ENCODE results near the gene ZNF532. TPM values are rescaled to one million over a fixed set of nuclear protein-coding genes. Genes with fewer than 3 reads are reported as not detected.

ZNF532 gene
- total RNA-seq, 1 donor from 2014 or later = 207 TPM

DNA sequence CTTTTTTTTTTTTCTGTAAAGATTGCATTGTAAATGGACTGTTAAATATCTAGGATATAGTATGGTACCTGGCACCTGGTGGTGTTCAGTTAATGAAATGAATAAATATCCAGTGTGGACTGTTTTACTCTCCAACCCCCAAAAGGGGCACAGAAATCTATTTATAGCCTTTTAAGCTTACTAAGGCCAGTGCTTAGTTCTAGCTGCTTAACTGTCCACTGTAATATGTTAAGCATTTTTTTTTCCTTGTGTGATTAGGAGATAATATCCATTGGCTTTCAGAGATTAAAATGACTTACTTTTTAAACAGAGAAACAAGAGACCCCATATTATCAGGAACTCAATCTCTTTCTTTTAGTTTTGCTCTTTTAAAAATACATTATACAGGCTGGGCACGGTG lies 84.4 kb downstream of the ZNF532 start:
- DNase-seq = no peak

- DNase-seq = no peak
Observed at GRCh38 chr18:58951986-58952702, 87.5 kb downstream of the ZNF532 start.

GRCh38 chr18:58952858-58953257 lies 88.2 kb downstream of the ZNF532 start:
- no peak for DNase-seq

GRCh38 chr18:58953627-58954026 lies 89.0 kb downstream of the ZNF532 start:
- DNase-seq = no peak

- no peak for DNase-seq
Observed at GRCh38 chr18:58955001-58955400, 90.3 kb downstream of the ZNF532 start.

DNA sequence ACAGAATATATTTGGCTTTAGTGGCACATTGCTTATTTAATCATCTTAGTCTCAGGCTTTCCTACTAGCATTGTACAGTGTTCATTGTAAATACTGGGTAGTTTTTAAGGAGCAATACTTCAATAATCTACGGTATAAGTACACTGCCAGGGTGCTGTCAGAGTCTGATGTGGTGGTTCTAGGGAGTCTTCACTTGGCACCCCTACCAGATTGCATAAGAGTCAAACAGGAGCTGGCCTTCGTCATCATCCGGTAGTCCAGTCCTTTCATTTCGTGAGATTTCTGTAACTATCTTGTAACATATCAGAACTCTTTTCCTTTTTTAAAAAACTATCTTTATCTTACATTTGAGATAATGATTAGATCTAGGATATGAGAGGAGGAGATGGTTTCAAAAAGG lies 91.1 kb downstream of the ZNF532 start:
- DNase-seq = no peak

DNA sequence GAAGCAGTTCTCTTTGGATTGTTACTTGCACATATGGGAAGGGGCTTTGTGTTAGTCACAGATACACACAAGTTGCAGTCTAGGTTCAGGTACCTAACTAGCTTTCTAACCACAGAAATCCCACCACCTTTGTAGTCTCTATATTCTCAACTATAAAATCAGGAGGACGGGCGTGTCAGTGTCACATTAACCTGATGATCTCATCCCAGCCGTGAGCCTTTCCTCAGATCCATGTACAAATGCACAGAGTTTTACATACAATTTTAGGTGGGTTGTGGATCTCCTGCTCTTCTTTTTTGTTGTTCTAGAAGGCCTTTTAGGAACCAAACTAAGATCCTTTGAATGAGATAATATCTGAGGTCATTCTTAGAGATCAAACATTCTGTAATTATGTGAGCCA lies 94.0 kb downstream of the ZNF532 start:
- DNase-seq = no peak

GRCh38 chr18:58960508-58960907 lies 95.8 kb downstream of the ZNF532 start:
- no peak for DNase-seq

DNA sequence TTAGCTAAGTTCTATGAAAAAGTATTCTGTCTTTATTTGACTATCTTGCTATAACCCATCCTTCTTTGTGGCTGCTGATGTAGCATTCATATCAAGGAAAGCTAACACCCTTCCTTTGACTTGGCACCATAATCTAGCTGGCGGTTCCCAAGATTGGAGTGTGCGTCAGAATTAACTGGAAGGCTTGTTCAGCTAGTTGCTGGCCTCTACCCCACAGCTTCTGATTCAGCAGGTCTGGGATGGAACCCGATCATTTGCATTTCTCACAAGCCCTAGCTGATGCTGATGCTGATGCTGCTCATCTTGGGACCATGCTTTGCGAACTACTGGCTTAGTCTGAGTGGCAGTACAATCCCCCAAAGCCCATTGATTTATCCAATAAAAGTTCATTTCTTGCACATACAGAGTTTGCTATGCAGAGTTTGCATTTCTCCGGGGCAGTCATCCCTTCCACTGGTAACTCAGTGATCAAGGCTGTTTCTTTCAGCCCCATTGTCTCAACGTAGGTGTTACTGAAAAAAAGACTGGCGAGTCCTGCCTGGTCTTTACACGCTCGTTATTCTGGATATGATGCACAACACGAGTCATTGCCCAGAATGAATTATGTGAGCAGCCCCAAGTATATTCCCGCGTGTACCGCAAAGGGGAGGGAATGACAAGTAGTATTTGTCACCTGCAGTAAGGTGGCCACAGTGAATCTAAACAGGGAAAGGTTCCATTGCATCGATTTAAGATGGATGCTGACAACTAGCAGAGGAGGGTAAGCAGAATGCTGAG lies 96.5 kb downstream of the ZNF532 start:
- DNase-seq = peak; percentile 42

DNA sequence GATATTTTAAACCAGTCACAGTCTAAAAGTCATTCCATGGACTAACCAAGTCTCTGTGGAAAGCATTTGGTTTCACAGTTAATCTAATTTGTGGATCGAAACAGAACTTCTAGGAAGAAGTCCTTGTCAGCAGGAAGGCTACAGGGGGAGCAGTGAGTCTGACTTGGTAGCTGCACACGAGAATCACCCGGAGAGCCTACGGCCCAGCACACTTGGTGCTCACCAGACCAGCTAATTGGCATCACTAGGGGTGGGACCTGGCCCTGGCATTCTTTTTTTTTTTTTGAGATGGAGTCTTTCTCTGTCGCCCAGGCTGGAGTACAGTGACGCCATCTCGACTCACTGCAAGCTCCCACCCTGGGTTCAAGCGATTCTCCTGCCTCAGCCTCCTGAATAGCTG lies 97.7 kb downstream of the ZNF532 start:
- DNase-seq = no peak

- no peak for DNase-seq
Observed at GRCh38 chr18:58965291-58966004, 100.8 kb downstream of the ZNF532 start.

DNA sequence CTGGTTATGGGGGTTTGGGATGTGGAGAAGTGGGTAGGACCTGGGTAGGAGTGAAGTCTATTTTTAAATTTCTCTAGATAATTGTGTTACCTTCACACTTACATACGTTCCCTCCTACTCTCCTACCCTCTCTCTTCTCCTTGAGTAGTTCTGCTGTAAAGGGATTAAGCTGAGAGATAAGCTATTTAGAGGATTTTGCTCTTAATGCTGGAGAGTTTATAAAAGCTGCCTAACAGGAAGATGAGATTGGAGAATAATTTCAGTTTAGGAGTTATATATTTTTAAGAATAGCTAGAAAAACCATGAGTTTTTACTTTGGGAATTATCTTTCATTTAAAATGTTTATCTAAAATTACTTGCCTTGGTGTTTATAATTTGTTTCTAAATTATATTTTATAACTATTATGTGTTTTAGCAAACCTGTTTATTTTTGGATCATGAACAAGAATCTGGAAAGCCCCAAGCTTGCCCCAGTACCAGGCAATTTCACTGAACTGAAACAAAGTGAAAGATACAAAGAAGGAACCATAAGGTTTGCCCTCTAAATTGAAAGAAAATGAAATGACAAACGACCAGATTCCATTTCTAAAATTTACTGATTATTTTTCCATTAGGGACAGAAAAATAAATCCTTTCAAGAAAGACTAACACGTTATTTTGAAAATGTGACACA lies 101.5 kb downstream of the ZNF532 start:
- no peak for DNase-seq

DNA sequence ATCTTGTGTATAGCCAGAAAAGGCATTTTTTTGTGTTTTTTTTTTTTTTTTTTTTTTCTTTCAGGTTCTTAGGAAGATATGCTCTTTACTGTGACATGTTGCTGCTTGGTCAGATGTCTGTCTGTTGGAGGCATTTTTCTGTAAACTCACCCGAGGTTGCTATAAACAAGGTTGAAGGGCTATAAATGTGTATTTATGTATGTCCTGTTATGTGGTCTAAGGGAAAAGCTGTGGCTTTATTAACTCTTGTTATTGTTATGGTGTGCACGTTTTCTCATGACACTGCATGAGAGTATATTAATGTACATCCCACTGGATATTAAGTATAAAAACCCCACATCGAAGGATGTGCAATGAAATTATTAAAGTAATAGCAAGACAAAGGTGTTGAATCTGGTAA lies 102.0 kb downstream of the ZNF532 start:
- DNase-seq = no peak

GRCh38 chr18:58967751-58968254 lies 103.1 kb downstream of the ZNF532 start:
- no peak for DNase-seq

- DNase-seq = no peak
Observed at GRCh38 chr18:58970943-58971790, 106.5 kb downstream of the ZNF532 start.

GRCh38 chr18:58975296-58975695 lies 110.6 kb downstream of the ZNF532 start:
- DNase-seq = no peak

- DNase-seq = no peak
Observed at GRCh38 chr18:58975781-58976180, 111.1 kb downstream of the ZNF532 start.

DNA sequence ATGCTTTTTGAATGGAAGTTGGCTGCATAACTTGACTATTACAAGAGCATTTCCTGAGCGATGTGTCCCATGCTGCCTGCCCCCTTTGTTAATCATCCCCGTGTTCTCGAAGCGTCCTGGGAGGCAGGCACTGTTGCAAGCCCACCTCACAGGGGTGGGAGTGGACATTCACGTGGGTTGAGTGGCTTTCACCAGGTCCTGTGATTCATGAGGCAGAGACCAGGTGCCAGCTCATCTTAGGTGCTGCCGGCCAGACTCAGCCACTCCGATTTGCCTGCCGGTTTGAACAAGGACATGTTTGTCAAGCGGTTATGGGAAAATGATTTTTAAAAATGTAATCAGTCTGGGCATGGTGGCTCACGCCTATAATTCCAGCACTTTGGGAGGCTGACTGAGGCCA lies 112.5 kb downstream of the ZNF532 start:
- DNase-seq = no peak

DNA sequence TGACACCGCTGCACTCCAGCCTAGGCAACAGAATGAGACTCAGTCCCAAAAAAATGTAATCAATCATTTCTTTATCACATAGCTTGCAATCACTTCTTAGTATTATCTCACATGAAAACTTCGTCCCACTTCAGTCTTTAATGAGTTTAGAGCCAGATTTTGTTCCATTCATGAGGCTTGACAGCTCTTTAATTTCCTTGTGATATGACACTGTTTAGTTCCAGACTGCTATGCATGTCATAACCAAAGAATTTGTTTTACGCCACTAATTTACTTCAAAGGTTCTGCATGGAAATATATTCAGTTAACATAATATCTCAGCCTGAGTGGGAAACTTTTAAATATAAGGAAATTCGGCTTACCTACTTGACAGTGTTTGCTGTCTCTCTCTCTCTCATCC lies 113.1 kb downstream of the ZNF532 start:
- no peak for DNase-seq

DNA sequence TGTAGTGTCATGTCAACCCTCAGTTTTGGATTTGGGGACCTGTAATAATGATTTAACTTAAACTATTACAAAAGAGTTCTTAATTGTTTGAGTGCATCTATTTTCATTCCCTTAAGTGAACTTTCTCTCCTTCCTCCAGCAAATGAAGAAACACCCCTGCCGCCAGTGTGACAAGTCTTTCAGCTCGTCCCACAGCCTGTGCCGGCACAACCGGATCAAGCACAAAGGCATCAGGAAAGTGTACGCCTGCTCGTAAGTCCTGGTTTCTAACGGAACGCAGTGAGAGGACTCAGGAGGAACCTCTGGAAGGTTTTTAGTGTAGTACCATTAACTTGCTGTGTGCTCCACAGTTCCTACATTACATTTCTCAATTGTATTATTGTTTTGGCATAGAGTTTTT lies 114.2 kb downstream of the ZNF532 start:
- no peak for DNase-seq

DNA sequence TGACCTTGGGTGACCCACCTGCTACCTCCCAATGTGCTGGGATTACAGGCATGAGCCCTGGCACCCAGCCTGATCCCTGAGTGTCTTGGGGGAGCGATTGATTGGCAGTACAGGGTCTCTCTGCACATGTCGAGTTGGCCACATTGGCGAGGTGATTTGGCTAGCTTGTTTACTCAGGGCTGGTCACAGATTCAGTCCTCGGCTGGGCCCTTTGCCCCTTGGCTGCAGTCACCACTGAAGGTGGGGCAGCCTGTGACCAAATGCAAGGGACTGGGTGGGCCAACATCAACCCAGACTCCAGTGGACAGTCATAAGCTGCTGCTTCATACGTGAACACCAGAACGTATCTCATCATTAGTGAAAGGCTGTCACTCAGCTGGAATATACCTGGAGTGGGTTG lies 114.9 kb downstream of the ZNF532 start:
- DNase-seq = no peak

GRCh38 chr18:58980991-58981390 lies 116.3 kb downstream of the ZNF532 start:
- DNase-seq = no peak
